ENCODE results near the gene CD5L. TPM values are rescaled to one million over a fixed set of nuclear protein-coding genes. Genes with fewer than 3 reads are reported as not detected.

Gene CD5L
- total and polyA plus RNA-seq, 2 of the 8 experiments (the other 6 are each of a cell fraction or from before 2014, with no cell fraction given) = not detected

DNA sequence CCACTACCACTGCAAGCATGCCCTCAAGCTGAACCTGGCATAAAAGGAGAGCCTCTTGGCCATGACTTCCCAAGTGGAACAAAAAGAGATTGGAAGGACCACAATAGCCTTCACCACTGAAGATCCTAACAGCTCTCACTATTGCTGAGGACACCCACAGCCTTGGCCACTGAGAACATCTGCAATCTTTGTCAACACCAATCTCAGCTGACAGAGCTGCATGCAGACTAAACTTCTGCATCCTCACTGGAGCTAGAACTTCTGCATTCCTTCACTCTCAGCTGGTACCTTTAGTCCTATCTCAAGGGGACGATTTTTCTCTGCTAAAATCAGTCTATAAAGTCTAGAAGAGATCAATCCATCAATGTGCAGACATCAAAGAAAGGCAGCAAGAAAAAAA, 56.4 kb downstream of the CD5L start:
- Histone ChIP-seq H2AFZ (ENCODE audit: low read length) (no peak overlapping the region), H3K4ac (replicated peaks; ENCODE audit: insufficient read length, low read depth, low read length) (no peak overlapping the region), H3K23ac (ENCODE audit: insufficient read length) (no peak overlapping the region), H3K79me2 (ENCODE audit: control insufficient read depth in 1 of 2, insufficient read depth in 2 of 2, low read length in 2 of 2) (no peaks in the 10 kb centered on the region), H2BK120ac (replicated peaks; ENCODE audit: low read depth, low read length) (no peak overlapping the region), H3K4me1 (replicated peaks in 1 of 4; ENCODE audit: control insufficient read depth in 3 of 4, insufficient read depth in 4 of 4, low read length in 3 of 4) (no peaks in the 10 kb centered on the region), H2BK5ac (ENCODE audit: low read depth, low read length) (no peak overlapping the region), H2BK20ac (ENCODE audit: low read length) (no peak overlapping the region), H3K4me3 (ENCODE audit: extremely low read depth in 1 of 4, insufficient read depth in 2 of 4, low read depth in 3 of 4, low read length in 4 of 4) (no peak overlapping the region), H3K18ac (ENCODE audit: extremely low read depth, low read length) (no peak overlapping the region), H4K91ac (replicated peaks; ENCODE audit: insufficient read length, low read length) (no peak overlapping the region), H3K4me2 (ENCODE audit: insufficient read depth in 1 of 2, low read depth in 2 of 2, low read length in 2 of 2) (no peak overlapping the region), H3K79me1 (ENCODE audit: low read depth, low read length) (no peaks in the 10 kb centered on the region), H2BK15ac (ENCODE audit: low read length) (no peak overlapping the region), H4K5ac (ENCODE audit: insufficient read length, low read depth, low read length) (no peak overlapping the region), H3K9me3 (ENCODE audit: insufficient read depth in 2 of 2, low read depth in 1 of 2, low read length in 1 of 2) (no peaks in the 10 kb centered on the region), H2AK5ac (ENCODE audit: low read depth, low read length) (no peak overlapping the region), H3K27me3 (replicated peaks in 1 of 4; ENCODE audit: control insufficient read depth in 3 of 4, extremely low read depth in 1 of 4, insufficient read depth in 3 of 4, low read length in 3 of 4) (no peaks in the 10 kb centered on the region), H4K20me1 (replicated peaks in 1 of 2; ENCODE audit: control insufficient read depth in 1 of 2, insufficient read depth in 2 of 2, low read length in 2 of 2) (no peaks in the 10 kb centered on the region), H3K36me3 (ENCODE audit: control insufficient read depth in 2 of 4, insufficient read depth in 4 of 4, low read length in 3 of 4) (no peaks in the 10 kb centered on the region), H3K56ac (replicated peaks; ENCODE audit: insufficient read length, low read depth, low read length) (no peak overlapping the region), H2BK12ac (ENCODE audit: low read depth, low read length) (no peak overlapping the region), H3K9ac (replicated peaks in 1 of 4; ENCODE audit: extremely low read depth in 1 of 4, low read depth in 3 of 4, low read length in 3 of 4) (no peak overlapping the region), H3K14ac (ENCODE audit: insufficient read length) (no peak overlapping the region), H4K8ac (ENCODE audit: extremely low read depth, insufficient read depth, low read length) (no peak overlapping the region), H3K27ac (ENCODE audit: low read depth, low read length) (no peak overlapping the region), H3K23me2 (ENCODE audit: low read depth, low read length) (no peaks in the 10 kb centered on the region)
- FAIRE-seq (no peak), DNase-seq (ENCODE audit: low read depth in 1 of 2, low spot score in 2 of 2) (no peak)
- CTCF ChIA-PET (ENCODE audit: partially characterized antibody) = interaction anchor here (0.8 to 3.2 kb wide), 2 partner anchors 14 to 205 kb away, joined by 3 to 20 read pairs; no protein-coding TSS in a partner anchor
- WGBS, 2 experiments (ENCODE audit: extremely low coverage in 1 of 2, insufficient coverage in 1 of 2, insufficient read length in 1 of 2, insufficient replicate concordance in 2 of 2, low coverage in 1 of 2, low lambda C conversion rate in 2 of 2, missing lambda C conversion rate in 1 of 2) = 69% methylated on average over 1 of the region's 1 CpG; no CpG with 5 or more reads in 1 of the 2 experiments
- POLR2A ChIA-PET (ENCODE audit: partially characterized antibody) = no interaction called here
- TF ChIP-seq BACH1 (IDR thresholded peaks at IDR 0.05; ENCODE audit: low read length) (no peak), TBP (IDR thresholded peaks at IDR 0.05; ENCODE audit: low read depth, low read length) (no peak), GTF2F1 (IDR thresholded peaks at IDR 0.05; ENCODE audit: borderline replicate concordance, low read depth, low read length) (no peak), MAX (IDR thresholded peaks at IDR 0.05) (no peak), POLR2AphosphoS5 (IDR thresholded peaks at IDR 0.05; ENCODE audit: low read depth, low read length) (no peak), RXRA (IDR thresholded peaks at IDR 0.05; ENCODE audit: insufficient read depth, low read depth, low read length) (no peak), KDM1A (IDR thresholded peaks at IDR 0.05; ENCODE audit: borderline replicate concordance, low read length) (no peak), TAF1 (IDR thresholded peaks at IDR 0.05; ENCODE audit: low read depth, low read length) (no peak), JUND (IDR thresholded peaks at IDR 0.05; ENCODE audit: low read length) (no peak), KDM4A (IDR thresholded peaks at IDR 0.05; ENCODE audit: low read depth, low read length, severe bottlenecking) (no peak), USF2 (IDR thresholded peaks at IDR 0.05; ENCODE audit: low read length) (no peak), RAD21 (IDR thresholded peaks at IDR 0.05 in 1 of 2, conservative IDR thresholded peaks at IDR 0.05 in 1 of 2; ENCODE audit: low read depth in 2 of 2, low read length in 2 of 2) (no peak), PHF8 (conservative IDR thresholded peaks at IDR 0.05; ENCODE audit: low read depth, low read length) (no peak)
